ENCODE results near the gene NATD1. TPM values are rescaled to one million over a fixed set of nuclear protein-coding genes. Genes with fewer than 3 reads are reported as not detected.

NATD1 gene
- total and polyA plus RNA-seq, 9 of the 15 experiments (the other 6 are each of a cell fraction or from before 2014, with no cell fraction given), result 0.24 to 5.4 (median 1.6) TPM

DNA sequence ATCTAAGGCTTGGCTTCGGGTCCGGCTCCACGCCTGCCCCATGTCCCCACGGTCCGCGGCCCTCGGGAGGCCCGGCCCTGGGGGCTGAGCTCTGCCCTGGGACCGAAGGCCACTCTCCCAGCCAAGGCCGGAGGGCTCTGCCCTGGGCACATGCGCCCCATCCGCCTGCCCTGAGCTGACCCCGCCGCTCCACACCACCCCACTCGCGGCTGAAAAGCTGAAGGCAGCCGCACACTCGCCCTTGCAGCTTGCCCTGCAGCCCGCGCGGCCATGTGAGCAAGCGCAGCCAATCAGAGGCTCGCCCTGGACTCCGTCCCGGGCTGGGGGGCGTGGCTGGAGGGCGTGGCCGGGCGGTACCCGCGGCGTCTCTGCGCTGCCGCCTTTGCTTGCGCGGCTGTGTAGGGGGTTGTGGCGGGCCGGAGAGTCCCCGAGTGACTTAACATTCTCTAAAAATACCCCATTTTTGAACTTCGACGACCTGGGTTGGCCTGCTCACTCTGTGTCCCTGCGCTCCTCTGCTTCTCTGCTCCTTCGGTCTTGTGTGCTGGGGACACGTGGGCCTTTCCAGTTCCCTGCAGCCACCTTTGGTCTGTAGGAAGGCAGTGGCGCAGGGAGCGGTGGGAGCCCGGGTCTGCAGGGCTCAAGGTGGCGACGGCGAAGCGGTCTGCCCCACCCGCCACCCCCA is 22.5 kb upstream of the NATD1 start (continued):
- peak; percentile 72 for TF ChIP-seq RBFOX2 (IDR thresholded peaks at IDR 0.05; ENCODE audit: low read depth, low read length)

DNA sequence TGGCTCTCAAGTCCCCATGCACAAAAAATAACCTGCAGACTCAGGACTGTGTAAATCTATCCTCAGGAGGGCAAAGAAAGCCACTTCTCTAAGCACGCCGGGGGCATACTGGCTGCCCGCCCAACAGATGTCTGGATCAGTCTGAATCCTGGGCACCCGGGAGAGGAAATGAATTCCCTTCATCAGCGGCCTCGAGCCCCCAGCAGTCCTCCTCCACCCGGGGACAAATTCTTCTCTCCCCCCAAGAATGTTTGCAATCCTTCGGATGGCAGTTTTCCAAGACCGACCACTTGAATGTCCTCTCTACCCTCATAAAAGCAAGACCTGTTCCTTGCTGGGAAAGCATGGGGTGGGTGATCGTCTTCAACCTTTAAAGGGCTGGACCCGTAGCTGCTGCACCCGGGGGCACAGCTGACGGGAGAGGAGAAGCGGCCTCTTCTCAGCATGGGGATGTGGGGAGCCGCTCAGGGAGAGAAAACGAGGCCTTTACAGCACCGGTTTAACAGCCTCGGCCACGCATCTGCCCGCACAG is 21.9 kb upstream of the NATD1 start:
- H4K20me1 ChIP-seq (replicated peaks; ENCODE audit: control insufficient read depth, insufficient read depth, low read length), result peaks cover 3% of the 10 kb centered on the region; the same call in 1 of the 2 replicates
- H3K27me3 ChIP-seq (ENCODE audit: control insufficient read depth in 2 of 2, insufficient read depth in 2 of 2, low read length in 2 of 2), result no peaks in the 10 kb centered on the region
- H3K36me3 ChIP-seq (ENCODE audit: control insufficient read depth, insufficient read depth, low read length), result no peaks in the 10 kb centered on the region
- ATAC-seq (no peak), DNase-seq (ENCODE audit: extremely low read depth in 1 of 4, low spot score in 3 of 4) (peak in 1 of 4 experiments; percentile 22), FAIRE-seq (no peak)
- H3K79me2 ChIP-seq (ENCODE audit: control insufficient read depth, insufficient read depth, low read length), result no peaks in the 10 kb centered on the region
- CTCF ChIA-PET (ENCODE audit: low intra/inter-chr PET ratio), result no interaction called here
- H3K4me2 ChIP-seq (ENCODE audit: insufficient read depth, low read length), result peak overlapping the region; percentile 79
- WGBS (ENCODE audit: insufficient coverage, low coverage, missing lambda C conversion rate), result 36% methylated on average over 11 of the region's 20 CpGs
- H2AFZ ChIP-seq (ENCODE audit: low read depth, low read length), result peak overlapping the region; percentile 94
- intact Hi-C loops (cut with micrococcal nuclease), result no loop called here
- peaks cover 28 to 50% of the 10 kb centered on the region in 2 experiments; a peak in 4 of 5 replicates for H3K4me1 ChIP-seq (replicated peaks in 1 of 2; ENCODE audit: control insufficient read depth in 2 of 2, insufficient read depth in 2 of 2, low read length in 2 of 2)
- H3K9me3 ChIP-seq (replicated peaks; ENCODE audit: control insufficient read depth, insufficient read depth, low read depth, low read length), result no peaks in the 10 kb centered on the region
- in situ Hi-C loops (cut with MboI), result loop anchor here (10.0 to 25.0 kb wide), 2 partner anchors 240 to 787 kb away; no protein-coding TSS in a partner anchor
- no peak overlapping the region; the same call in 2 of the 3 replicates for H3K27ac ChIP-seq (ENCODE audit: extremely low read depth, low read depth, low read length)
- peak overlapping the region; percentile 45 to 89 for H3K9ac ChIP-seq (ENCODE audit: insufficient read depth in 1 of 2, low read depth in 2 of 2, low read length in 2 of 2)
- no peaks in the 10 kb centered on the region for H3K9me1 ChIP-seq (ENCODE audit: control insufficient read depth, insufficient read depth, low read length)
- POLR2A ChIA-PET, result interaction anchor here (1.0 kb wide), 1 partner anchor 10 kb away, joined by 3 read pairs; no protein-coding TSS in a partner anchor
- peak overlapping the region; percentile 44 for H3K4me3 ChIP-seq
- BruUV-seq (replicated peaks), result no TSS peak
- TF ChIP-seq NRF1 (conservative IDR thresholded peaks at IDR 0.05 in 1 of 2, IDR thresholded peaks at IDR 0.05 in 1 of 2) (no peak), SOX6 (IDR thresholded peaks at IDR 0.05) (no peak), POLR2A (conservative IDR thresholded peaks at IDR 0.05) (no peak), BRD4 (IDR thresholded peaks at IDR 0.05) (no peak), LARP7 (IDR thresholded peaks at IDR 0.05) (no peak), RAD51 (IDR thresholded peaks at IDR 0.05; ENCODE audit: borderline replicate concordance, low read depth) (no peak), CBX5 (IDR thresholded peaks at IDR 0.05; ENCODE audit: borderline replicate concordance, low read depth) (no peak), ARID2 (IDR thresholded peaks at IDR 0.05) (no peak)
- TF ChIP-seq, protein P1, sequence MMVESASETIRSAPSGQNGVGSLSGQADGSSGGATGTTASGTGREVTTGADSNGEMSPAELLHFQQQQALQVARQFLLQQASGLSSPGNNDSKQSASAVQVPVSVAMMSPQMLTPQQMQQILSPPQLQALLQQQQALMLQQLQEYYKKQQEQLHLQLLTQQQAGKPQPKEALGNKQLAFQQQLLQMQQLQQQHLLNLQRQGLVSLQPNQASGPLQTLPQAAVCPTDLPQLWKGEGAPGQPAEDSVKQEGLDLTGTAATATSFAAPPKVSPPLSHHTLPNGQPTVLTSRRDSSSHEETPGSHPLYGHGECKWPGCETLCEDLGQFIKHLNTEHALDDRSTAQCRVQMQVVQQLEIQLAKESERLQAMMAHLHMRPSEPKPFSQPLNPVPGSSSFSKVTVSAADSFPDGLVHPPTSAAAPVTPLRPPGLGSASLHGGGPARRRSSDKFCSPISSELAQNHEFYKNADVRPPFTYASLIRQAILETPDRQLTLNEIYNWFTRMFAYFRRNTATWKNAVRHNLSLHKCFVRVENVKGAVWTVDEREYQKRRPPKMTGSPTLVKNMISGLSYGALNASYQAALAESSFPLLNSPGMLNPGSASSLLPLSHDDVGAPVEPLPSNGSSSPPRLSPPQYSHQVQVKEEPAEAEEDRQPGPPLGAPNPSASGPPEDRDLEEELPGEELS (CRISPR knock-in tag; IDR thresholded peaks at IDR 0.05; ENCODE audit: borderline replicate concordance), result no peak
- TF ChIP-seq, protein P2, sequence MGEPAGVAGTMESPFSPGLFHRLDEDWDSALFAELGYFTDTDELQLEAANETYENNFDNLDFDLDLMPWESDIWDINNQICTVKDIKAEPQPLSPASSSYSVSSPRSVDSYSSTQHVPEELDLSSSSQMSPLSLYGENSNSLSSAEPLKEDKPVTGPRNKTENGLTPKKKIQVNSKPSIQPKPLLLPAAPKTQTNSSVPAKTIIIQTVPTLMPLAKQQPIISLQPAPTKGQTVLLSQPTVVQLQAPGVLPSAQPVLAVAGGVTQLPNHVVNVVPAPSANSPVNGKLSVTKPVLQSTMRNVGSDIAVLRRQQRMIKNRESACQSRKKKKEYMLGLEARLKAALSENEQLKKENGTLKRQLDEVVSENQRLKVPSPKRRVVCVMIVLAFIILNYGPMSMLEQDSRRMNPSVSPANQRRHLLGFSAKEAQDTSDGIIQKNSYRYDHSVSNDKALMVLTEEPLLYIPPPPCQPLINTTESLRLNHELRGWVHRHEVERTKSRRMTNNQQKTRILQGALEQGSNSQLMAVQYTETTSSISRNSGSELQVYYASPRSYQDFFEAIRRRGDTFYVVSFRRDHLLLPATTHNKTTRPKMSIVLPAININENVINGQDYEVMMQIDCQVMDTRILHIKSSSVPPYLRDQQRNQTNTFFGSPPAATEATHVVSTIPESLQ (CRISPR knock-in tag; IDR thresholded peaks at IDR 0.05), result no peak
- TF ChIP-seq, protein P3, sequence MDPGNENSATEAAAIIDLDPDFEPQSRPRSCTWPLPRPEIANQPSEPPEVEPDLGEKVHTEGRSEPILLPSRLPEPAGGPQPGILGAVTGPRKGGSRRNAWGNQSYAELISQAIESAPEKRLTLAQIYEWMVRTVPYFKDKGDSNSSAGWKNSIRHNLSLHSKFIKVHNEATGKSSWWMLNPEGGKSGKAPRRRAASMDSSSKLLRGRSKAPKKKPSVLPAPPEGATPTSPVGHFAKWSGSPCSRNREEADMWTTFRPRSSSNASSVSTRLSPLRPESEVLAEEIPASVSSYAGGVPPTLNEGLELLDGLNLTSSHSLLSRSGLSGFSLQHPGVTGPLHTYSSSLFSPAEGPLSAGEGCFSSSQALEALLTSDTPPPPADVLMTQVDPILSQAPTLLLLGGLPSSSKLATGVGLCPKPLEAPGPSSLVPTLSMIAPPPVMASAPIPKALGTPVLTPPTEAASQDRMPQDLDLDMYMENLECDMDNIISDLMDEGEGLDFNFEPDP (CRISPR knock-in tag; IDR thresholded peaks at IDR 0.05), result no peak
- TF ChIP-seq, protein P4, sequence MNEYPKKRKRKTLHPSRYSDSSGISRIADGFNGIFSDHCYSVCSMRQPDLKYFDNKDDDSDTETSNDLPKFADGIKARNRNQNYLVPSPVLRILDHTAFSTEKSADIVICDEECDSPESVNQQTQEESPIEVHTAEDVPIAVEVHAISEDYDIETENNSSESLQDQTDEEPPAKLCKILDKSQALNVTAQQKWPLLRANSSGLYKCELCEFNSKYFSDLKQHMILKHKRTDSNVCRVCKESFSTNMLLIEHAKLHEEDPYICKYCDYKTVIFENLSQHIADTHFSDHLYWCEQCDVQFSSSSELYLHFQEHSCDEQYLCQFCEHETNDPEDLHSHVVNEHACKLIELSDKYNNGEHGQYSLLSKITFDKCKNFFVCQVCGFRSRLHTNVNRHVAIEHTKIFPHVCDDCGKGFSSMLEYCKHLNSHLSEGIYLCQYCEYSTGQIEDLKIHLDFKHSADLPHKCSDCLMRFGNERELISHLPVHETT (CRISPR knock-in tag; conservative IDR thresholded peaks at IDR 0.05 in 1 of 2, IDR thresholded peaks at IDR 0.05 in 1 of 2), result no peak

Measured in K562 (cell line).